Glutamatergic neuron (in vitro differentiated cells): ENCODE measurements around the gene ANKRD30A. TPM values are rescaled to one million over a fixed set of nuclear protein-coding genes. Genes with fewer than 3 reads are reported as not detected.
"Not testable (repeated sequence)": the region's sequence is repeated elsewhere in the genome, so short reads cannot be mapped to it uniquely, and the experiment has no call there.

ENCODE experiments used
- DNase-seq: peaks from one replicate; pipeline ENCODE4 v3.0.0; 2022
- H3K27ac Mint-ChIP-seq: one replicate; pipeline ENCODE4 v1.8.0; 2020; ENCODE audit warnings: mild to moderate bottlenecking, mixed read lengths, inconsistent platforms; ENCODE audit not compliant: unreplicated experiment
- H3K27me3 Mint-ChIP-seq: one replicate; pipeline ENCODE4 v1.8.0; 2020; ENCODE audit warnings: mild to moderate bottlenecking, moderate library complexity, mixed read lengths, inconsistent platforms; ENCODE audit not compliant: unreplicated experiment
- H3K36me3 Mint-ChIP-seq: one replicate; pipeline ENCODE4 v1.8.0; 2020; ENCODE audit warnings: mild to moderate bottlenecking, mixed read lengths, inconsistent platforms; ENCODE audit not compliant: unreplicated experiment
- H3K4me1 Mint-ChIP-seq: one replicate; pipeline ENCODE4 v1.8.0; 2020; ENCODE audit warnings: mild to moderate bottlenecking, low read depth, mixed read lengths, inconsistent platforms; ENCODE audit not compliant: unreplicated experiment
- H3K4me3 Mint-ChIP-seq: one replicate; pipeline ENCODE4 v1.8.0; 2020; ENCODE audit warnings: mild to moderate bottlenecking, mixed read lengths, inconsistent platforms; ENCODE audit not compliant: unreplicated experiment
- H3K9me3 Mint-ChIP-seq: one replicate; pipeline ENCODE4 v1.8.0; 2020; ENCODE audit warnings: mild to moderate bottlenecking, moderate library complexity, mixed read lengths, inconsistent platforms; ENCODE audit not compliant: unreplicated experiment
- total RNA-seq: library from RNA; stranded (reverse); fragmentation: NEBNext Ultra II Directional; extraction: Animal tissue kit (Norgen Biotek cat#: 25700); gene quantifications from one replicate; pipeline ENCODE4 v1.2.1, GENCODE V29; 2021; ENCODE audit not compliant: unreplicated experiment
- TF ChIP-seq, protein P1 (sequence below): fragments of 200-600 bp; sonication (generic); IDR thresholded peaks from one replicate; pipeline ENCODE4 v1.5.0; 2021; ENCODE audit not compliant: partially characterized antibody, unreplicated experiment

The ANKRD30A gene
- total RNA-seq, 1 donor from 2014 or later = not detected

DNA sequence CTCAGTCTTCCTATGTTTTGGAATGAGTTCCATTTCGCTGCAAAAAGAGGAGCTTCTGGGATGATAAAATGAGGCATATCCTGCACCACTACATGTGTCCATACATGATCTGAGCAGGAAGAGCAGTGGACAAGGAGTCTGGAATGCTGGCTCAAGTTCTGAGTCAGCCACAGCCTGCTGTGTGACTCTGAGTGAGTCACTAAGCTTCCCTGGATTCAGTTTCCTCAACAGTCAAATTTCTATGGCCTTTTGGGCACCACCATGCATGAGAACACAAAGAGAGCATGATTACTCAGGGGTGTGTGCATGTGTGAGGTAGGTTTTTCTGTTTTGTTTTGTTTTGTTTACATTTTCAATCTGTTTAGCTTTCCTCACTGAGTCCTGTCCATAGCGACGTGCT lies 254.6 kb downstream of the ANKRD30A start:
- Mint-ChIP-seq H3K4me3 (no peak overlapping the region), H3K27ac (no peak overlapping the region), H3K4me1 (no peaks in the 10 kb centered on the region), H3K9me3 (peaks cover 12% of the 10 kb centered on the region), H3K27me3 (no peaks in the 10 kb centered on the region), H3K36me3 (no peaks in the 10 kb centered on the region)
- TF ChIP-seq, protein P1, sequence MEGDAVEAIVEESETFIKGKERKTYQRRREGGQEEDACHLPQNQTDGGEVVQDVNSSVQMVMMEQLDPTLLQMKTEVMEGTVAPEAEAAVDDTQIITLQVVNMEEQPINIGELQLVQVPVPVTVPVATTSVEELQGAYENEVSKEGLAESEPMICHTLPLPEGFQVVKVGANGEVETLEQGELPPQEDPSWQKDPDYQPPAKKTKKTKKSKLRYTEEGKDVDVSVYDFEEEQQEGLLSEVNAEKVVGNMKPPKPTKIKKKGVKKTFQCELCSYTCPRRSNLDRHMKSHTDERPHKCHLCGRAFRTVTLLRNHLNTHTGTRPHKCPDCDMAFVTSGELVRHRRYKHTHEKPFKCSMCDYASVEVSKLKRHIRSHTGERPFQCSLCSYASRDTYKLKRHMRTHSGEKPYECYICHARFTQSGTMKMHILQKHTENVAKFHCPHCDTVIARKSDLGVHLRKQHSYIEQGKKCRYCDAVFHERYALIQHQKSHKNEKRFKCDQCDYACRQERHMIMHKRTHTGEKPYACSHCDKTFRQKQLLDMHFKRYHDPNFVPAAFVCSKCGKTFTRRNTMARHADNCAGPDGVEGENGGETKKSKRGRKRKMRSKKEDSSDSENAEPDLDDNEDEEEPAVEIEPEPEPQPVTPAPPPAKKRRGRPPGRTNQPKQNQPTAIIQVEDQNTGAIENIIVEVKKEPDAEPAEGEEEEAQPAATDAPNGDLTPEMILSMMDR = no peak
- DNase-seq = no peak

DNA sequence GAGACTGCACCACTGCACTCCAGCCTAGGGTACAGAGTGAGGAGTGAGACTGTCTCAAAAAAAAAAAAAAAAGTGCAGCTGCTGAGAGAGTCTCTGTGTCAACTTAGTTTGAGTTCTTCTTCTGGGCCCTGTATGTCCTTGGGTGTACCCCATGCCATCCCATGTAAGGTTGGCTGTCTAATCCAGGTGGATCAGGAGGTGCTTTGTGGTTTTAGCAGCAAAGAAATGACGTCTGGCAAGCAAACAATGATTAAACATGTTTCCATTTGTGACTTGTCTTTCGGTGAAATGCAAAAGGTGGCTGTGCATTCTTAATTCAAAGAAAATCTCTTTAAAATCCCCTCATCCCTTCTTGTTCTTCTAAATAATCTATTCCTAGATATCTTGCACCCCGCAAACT lies 255.9 kb downstream of the ANKRD30A start:
- Mint-ChIP-seq H3K9me3 (peaks cover 12% of the 10 kb centered on the region), H3K36me3 (no peaks in the 10 kb centered on the region)

DNA sequence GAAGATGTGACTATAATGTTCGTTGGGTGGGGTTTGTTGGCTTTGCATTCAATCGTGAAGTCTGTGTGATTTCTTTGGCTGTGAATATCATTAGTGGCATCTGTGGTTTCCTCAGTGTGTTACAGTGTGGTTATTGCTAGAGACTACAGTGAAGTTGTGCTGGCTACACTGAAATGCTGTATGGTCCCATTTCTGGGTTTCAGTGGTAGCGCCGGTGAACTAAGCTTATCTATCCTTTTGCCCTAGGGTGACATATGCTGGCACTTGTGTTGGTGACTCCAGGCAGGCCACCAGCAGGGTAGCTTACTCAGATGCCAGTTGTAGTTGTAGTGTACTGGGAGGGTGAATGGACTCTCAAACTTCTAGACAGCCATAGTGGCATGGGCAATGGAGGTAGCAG lies 259.5 kb downstream of the ANKRD30A start:
- H3K27me3 Mint-ChIP-seq = no peaks in the 10 kb centered on the region
- DNase-seq = no peak
- H3K27ac Mint-ChIP-seq = no peak overlapping the region
- H3K4me3 Mint-ChIP-seq = no peak overlapping the region
- no peaks in the 10 kb centered on the region for H3K4me1 Mint-ChIP-seq
- peaks cover 14% of the 10 kb centered on the region for H3K9me3 Mint-ChIP-seq
- TF ChIP-seq, protein P1 = no peak
- H3K36me3 Mint-ChIP-seq = no peaks in the 10 kb centered on the region

More for the DNA sequence above, 255.9 kb downstream of the ANKRD30A start:
- TF ChIP-seq, protein P1 = no peak
- no peak overlapping the region for H3K27ac Mint-ChIP-seq
- DNase-seq = no peak
- H3K27me3 Mint-ChIP-seq = no peaks in the 10 kb centered on the region
- H3K4me3 Mint-ChIP-seq = no peak overlapping the region
- H3K4me1 Mint-ChIP-seq = no peaks in the 10 kb centered on the region

DNA sequence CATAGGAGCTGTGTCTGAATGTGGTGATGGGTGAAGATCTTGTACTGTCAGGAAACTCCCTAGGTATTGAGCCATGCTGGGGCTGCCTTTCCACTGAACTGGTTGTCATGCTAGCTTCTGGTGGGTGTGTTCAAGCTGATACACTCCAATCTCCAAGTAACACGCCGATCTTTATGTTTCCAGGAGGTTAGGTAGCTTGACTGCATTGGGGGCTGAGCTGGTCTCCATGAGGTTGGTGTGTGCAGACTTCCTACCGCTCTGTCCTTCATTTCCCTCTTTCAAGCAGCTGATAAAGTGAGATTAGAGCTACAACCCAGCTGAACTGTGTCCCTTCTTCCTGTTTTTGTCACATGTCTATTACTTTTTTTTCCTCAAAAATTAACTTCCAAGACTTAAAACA lies 265.5 kb downstream of the ANKRD30A start:
- no peak for DNase-seq
- TF ChIP-seq, protein P1 = no peak
- Mint-ChIP-seq H3K36me3 (no peaks in the 10 kb centered on the region), H3K4me3 (no peak overlapping the region), H3K27me3 (no peaks in the 10 kb centered on the region), H3K4me1 (no peaks in the 10 kb centered on the region), H3K27ac (no peak overlapping the region), H3K9me3 (peaks cover 7% of the 10 kb centered on the region)

DNA sequence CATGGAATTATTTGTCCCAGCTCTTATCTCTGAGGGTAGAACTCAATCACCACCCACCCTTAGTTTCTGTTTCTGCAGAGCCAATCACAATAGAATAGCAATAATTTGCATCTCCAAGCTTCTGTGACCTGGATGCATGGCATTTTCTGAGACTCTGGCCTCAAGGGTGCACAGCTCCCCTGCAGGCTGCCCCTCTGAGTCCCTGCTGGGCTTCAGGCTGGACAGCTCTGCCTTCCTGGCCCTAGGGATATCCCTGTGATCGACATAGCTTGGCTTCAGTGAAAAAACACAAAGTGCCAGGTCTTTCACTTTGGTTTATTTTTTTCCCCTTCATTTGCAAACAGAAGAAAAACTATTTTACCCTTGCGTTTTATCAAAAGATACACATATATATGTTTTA lies 275.4 kb downstream of the ANKRD30A start:
- not testable (repeated sequence) for H3K27me3 Mint-ChIP-seq, H3K36me3 Mint-ChIP-seq, DNase-seq, H3K27ac Mint-ChIP-seq, H3K4me3 Mint-ChIP-seq, H3K4me1 Mint-ChIP-seq
- H3K9me3 Mint-ChIP-seq = peaks cover 11% of the 10 kb centered on the region

DNA sequence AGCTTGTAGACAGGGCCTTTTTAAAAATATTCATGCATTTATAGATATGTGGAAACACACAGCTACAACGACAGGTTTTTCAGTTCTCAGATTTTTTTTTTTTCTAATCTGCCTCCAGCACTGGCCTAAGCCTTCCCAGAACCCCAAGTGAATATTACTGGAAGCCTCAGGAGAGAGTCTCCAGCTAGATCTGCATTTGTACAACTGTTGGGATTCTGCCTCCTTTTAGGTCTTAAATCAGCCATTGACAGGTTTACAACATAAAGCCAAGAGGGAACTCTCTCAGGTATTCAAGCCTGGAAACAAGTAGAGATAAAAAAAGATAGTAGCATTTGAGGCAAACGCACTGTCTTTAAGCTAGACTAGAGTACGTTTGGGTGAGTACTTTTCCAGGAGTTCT lies 275.8 kb downstream of the ANKRD30A start:
- Mint-ChIP-seq H3K27me3 (peaks cover 4% of the 10 kb centered on the region), H3K36me3 (no peaks in the 10 kb centered on the region), H3K27ac (no peak overlapping the region), H3K4me3 (no peak overlapping the region), H3K4me1 (no peaks in the 10 kb centered on the region), H3K9me3 (peaks cover 9% of the 10 kb centered on the region)
- no peak for DNase-seq
- TF ChIP-seq, protein P1 = no peak
